ENCODE data around the gene LRCH1.

Gene LRCH1

DNA sequence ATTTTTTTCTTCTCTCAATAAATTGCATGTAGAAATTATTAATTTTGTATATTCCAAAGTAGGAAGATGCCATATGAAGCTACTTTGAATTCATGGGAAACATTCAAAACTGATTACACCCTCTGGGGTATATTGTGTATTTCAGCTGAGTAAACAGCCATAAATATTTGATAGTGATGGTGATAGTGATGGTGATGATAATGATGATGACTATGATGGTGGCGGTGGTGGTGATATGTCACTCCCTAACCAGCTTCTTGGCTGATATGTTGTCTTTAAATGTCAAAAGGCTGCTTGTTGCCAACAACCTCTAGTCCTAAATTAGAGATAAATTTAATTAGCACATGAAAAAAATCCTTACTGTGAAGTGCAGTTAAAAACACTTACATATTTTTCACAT lies 102.0 kb downstream of the LRCH1 start:
- Histone ChIP-seq H3K4me3 (ENCODE audit: low read length) (no peak overlapping the region), H3K4me1 (ENCODE audit: insufficient read depth, low read length) (peaks cover 11% of the 10 kb centered on the region), H3K36me3 (ENCODE audit: insufficient read depth, low read length) (no peaks in the 10 kb centered on the region), H2AFZ (ENCODE audit: low read depth, low read length) (no peak overlapping the region), H3K27me3 (ENCODE audit: insufficient read depth, low read length) (no peaks in the 10 kb centered on the region), H3K9me3 (ENCODE audit: low read length) (no peaks in the 10 kb centered on the region)

DNA sequence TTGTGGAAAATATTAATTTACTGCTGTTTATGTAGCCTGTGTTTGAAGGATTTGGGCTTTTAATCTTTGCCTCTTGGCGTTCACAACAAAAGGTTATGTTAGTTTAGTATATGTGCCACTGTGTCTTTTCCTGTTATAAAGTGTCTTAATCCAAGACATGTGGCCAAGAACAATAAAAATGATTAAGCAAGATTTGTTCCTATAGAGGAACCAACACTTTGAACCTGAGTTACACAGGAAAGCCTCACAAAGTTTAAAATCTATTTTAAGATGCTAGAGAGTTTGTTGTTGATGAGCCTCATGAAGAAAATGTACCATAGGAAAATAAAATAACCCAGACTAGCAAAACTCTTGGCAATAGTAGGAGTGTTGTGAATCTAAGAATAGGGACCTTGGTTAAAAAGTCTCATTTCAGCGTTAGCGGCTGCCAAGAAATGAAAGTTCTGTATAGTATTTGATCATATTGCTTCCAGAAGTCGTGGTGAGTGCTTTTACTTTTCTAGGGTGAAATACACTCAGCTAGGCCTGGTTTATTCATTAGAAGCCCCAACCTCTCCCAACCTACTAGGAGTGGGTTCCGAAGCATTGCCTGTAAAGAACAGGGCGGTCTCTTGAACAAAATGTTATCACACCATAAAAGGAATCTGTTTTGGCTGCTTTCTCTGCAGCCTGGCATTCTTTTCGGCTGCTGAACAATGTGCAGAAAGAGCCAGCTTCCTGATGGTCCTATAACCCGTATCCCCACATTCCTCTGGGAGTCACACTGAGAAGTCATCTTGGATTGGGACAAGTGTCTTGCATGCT lies 102.6 kb downstream of the LRCH1 start:
- Histone ChIP-seq H3K4me3 (ENCODE audit: low read length) (no peak overlapping the region), H3K4me1 (ENCODE audit: insufficient read depth, low read length) (peaks cover 11% of the 10 kb centered on the region), H3K27me3 (ENCODE audit: insufficient read depth, low read length) (no peaks in the 10 kb centered on the region)

GRCh38 chr13:46656786-46657185 lies 103.8 kb downstream of the LRCH1 start:
- Histone ChIP-seq H3K27me3 (ENCODE audit: insufficient read depth, low read length) (no peaks in the 10 kb centered on the region), H3K36me3 (ENCODE audit: insufficient read depth, low read length) (no peaks in the 10 kb centered on the region), H3K9me3 (ENCODE audit: low read length) (no peaks in the 10 kb centered on the region), H3K4me1 (ENCODE audit: insufficient read depth, low read length) (peaks cover 11% of the 10 kb centered on the region), H2AFZ (ENCODE audit: low read depth, low read length) (no peak overlapping the region), H3K4me3 (ENCODE audit: low read length) (no peak overlapping the region)

More for the DNA sequence above, 102.6 kb downstream of the LRCH1 start:
- H3K9me3 ChIP-seq (ENCODE audit: low read length) = no peaks in the 10 kb centered on the region
- no peaks in the 10 kb centered on the region for H3K36me3 ChIP-seq (ENCODE audit: insufficient read depth, low read length)
- no peak overlapping the region for H2AFZ ChIP-seq (ENCODE audit: low read depth, low read length)

GRCh38 chr13:46659413-46660065 lies 106.6 kb downstream of the LRCH1 start:
- Histone ChIP-seq H3K9me3 (ENCODE audit: low read length) (no peaks in the 10 kb centered on the region), H2AFZ (ENCODE audit: low read depth, low read length) (no peak overlapping the region), H3K27me3 (ENCODE audit: insufficient read depth, low read length) (no peaks in the 10 kb centered on the region), H3K36me3 (ENCODE audit: insufficient read depth, low read length) (no peaks in the 10 kb centered on the region), H3K4me3 (ENCODE audit: low read length) (no peak overlapping the region), H3K4me1 (ENCODE audit: insufficient read depth, low read length) (peaks cover 14% of the 10 kb centered on the region)

- no peak overlapping the region for H3K4me3 ChIP-seq (ENCODE audit: low read length)
- no peaks in the 10 kb centered on the region for H3K9me3 ChIP-seq (ENCODE audit: low read length)
- no peak overlapping the region for H2AFZ ChIP-seq (ENCODE audit: low read depth, low read length)
- H3K4me1 ChIP-seq (ENCODE audit: insufficient read depth, low read length) = peaks cover 12% of the 10 kb centered on the region
- no peaks in the 10 kb centered on the region for H3K36me3 ChIP-seq (ENCODE audit: insufficient read depth, low read length)
- no peaks in the 10 kb centered on the region for H3K27me3 ChIP-seq (ENCODE audit: insufficient read depth, low read length)
These were observed 107.4 kb downstream of the LRCH1 start for GRCh38 chr13:46660416-46660815.

DNA sequence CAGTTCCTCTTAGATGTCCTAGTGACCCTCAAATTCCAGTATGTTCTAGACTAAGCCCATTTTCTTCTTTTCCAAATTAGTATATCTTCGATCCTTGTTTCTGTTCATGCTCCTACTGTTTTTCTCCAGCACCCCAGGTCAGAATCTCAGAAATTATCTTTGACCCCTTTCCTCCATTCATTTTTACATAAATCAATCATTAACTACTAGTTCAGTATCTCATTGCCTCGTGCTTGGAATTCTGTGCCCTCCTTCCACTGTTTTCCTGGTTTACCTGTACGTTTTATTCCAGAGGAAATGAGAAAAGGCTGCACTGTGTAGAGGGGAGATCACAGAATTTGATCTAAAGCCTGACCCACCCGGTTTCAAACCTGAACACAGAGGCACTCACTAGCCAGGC lies 107.9 kb downstream of the LRCH1 start:
- no peak overlapping the region for H2AFZ ChIP-seq (ENCODE audit: low read depth, low read length)
- no peaks in the 10 kb centered on the region for H3K27me3 ChIP-seq (ENCODE audit: insufficient read depth, low read length)
- H3K36me3 ChIP-seq (ENCODE audit: insufficient read depth, low read length) = no peaks in the 10 kb centered on the region
- no peak overlapping the region for H3K4me3 ChIP-seq (ENCODE audit: low read length)
- H3K4me1 ChIP-seq (ENCODE audit: insufficient read depth, low read length) = peaks cover 8% of the 10 kb centered on the region
- no peaks in the 10 kb centered on the region for H3K9me3 ChIP-seq (ENCODE audit: low read length)

DNA sequence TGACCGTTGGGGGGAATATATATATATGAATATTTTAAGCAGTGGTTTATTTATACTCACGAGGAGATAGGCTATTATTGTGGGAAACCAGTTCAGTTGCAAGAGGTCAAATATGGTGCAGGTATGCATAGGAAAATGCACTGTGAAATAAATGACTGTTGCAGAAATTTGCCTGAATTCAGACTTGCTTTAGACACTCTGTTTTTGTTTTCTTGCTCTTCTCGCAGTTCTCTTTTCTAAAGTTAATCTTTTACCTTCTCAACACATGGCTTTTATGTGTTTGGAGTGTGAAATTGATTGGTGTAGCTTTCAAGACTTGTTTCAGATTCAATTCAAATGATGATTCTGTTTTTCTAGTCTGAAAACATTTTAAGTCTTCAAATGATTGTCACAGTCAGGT lies 109.7 kb downstream of the LRCH1 start:
- H3K9me3 ChIP-seq (ENCODE audit: low read length) = no peaks in the 10 kb centered on the region
- no peaks in the 10 kb centered on the region for H3K36me3 ChIP-seq (ENCODE audit: insufficient read depth, low read length)
- H2AFZ ChIP-seq (ENCODE audit: low read depth, low read length) = no peak overlapping the region
- no peak overlapping the region for H3K4me3 ChIP-seq (ENCODE audit: low read length)
- H3K27me3 ChIP-seq (ENCODE audit: insufficient read depth, low read length) = no peaks in the 10 kb centered on the region
- peaks cover 3% of the 10 kb centered on the region for H3K4me1 ChIP-seq (ENCODE audit: insufficient read depth, low read length)

- H3K4me3 ChIP-seq (ENCODE audit: low read length) = no peak overlapping the region
These were observed 110.5 kb downstream of the LRCH1 start for GRCh38 chr13:46663206-46664037.

GRCh38 chr13:46664195-46664594 lies 111.2 kb downstream of the LRCH1 start:
- Histone ChIP-seq H3K36me3 (ENCODE audit: insufficient read depth, low read length) (no peaks in the 10 kb centered on the region), H2AFZ (ENCODE audit: low read depth, low read length) (no peak overlapping the region), H3K4me3 (ENCODE audit: low read length) (no peak overlapping the region), H3K4me1 (ENCODE audit: insufficient read depth, low read length) (peaks cover 3% of the 10 kb centered on the region), H3K27me3 (ENCODE audit: insufficient read depth, low read length) (no peaks in the 10 kb centered on the region), H3K9me3 (ENCODE audit: low read length) (no peaks in the 10 kb centered on the region)

More at GRCh38 chr13:46663206-46664037, 110.5 kb downstream of the LRCH1 start:
- peaks cover 3% of the 10 kb centered on the region for H3K4me1 ChIP-seq (ENCODE audit: insufficient read depth, low read length)
- no peaks in the 10 kb centered on the region for H3K27me3 ChIP-seq (ENCODE audit: insufficient read depth, low read length)
- H3K9me3 ChIP-seq (ENCODE audit: low read length) = no peaks in the 10 kb centered on the region
- no peaks in the 10 kb centered on the region for H3K36me3 ChIP-seq (ENCODE audit: insufficient read depth, low read length)
- H2AFZ ChIP-seq (ENCODE audit: low read depth, low read length) = no peak overlapping the region

- H3K27me3 ChIP-seq (ENCODE audit: insufficient read depth, low read length) = no peaks in the 10 kb centered on the region
- H3K36me3 ChIP-seq (ENCODE audit: insufficient read depth, low read length) = peaks cover 3% of the 10 kb centered on the region
- H3K4me3 ChIP-seq (ENCODE audit: low read length) = no peak overlapping the region
- H3K4me1 ChIP-seq (ENCODE audit: insufficient read depth, low read length) = peaks cover 3% of the 10 kb centered on the region
- no peak overlapping the region for H2AFZ ChIP-seq (ENCODE audit: low read depth, low read length)
- no peaks in the 10 kb centered on the region for H3K9me3 ChIP-seq (ENCODE audit: low read length)
These were observed 112.3 kb downstream of the LRCH1 start for GRCh38 chr13:46665248-46665632.

DNA sequence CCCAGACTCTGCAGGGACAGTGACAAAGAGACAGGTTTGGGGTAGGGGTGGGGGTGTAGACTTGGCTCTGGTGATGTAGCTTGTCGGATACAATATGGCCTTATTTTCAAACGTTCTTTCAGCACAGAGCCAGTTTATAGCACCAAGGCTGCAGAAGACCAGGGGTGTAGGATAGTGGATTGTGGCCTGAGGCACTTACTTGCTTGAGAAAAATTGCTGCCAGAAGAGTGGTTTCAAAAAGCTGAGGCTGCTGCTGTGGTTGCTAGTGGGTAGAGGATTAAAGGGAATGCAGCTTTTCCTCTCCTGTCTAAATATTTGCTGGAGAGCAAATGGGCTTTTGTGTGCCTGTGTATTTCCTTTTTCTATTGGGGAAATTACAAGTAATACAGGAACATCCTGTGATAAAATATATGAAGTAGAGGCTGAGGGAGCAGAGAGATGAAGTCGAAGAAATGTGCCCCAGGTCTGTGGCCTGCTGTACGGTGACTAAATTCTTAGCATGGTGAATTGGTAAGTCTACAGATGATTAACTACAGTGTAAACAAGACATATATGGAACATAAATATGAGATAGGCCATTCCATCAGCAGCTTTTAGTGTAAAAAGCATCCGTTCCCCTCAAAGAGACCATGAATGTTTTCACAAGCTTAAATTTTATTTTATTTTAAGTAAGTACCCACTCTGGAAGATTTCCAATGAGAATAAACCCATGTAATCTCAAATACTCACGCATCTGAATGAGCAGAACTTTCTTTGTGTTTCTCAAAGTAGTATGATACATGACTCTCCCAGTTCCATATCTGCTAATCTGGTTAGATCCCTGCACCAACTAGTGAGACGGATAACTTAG lies 112.9 kb downstream of the LRCH1 start:
- H2AFZ ChIP-seq (ENCODE audit: low read depth, low read length) = no peak overlapping the region
- no peak overlapping the region for H3K4me3 ChIP-seq (ENCODE audit: low read length)
- no peaks in the 10 kb centered on the region for H3K27me3 ChIP-seq (ENCODE audit: insufficient read depth, low read length)
- peaks cover 3% of the 10 kb centered on the region for H3K36me3 ChIP-seq (ENCODE audit: insufficient read depth, low read length)
- peaks cover 3% of the 10 kb centered on the region for H3K4me1 ChIP-seq (ENCODE audit: insufficient read depth, low read length)
- no peaks in the 10 kb centered on the region for H3K9me3 ChIP-seq (ENCODE audit: low read length)

DNA sequence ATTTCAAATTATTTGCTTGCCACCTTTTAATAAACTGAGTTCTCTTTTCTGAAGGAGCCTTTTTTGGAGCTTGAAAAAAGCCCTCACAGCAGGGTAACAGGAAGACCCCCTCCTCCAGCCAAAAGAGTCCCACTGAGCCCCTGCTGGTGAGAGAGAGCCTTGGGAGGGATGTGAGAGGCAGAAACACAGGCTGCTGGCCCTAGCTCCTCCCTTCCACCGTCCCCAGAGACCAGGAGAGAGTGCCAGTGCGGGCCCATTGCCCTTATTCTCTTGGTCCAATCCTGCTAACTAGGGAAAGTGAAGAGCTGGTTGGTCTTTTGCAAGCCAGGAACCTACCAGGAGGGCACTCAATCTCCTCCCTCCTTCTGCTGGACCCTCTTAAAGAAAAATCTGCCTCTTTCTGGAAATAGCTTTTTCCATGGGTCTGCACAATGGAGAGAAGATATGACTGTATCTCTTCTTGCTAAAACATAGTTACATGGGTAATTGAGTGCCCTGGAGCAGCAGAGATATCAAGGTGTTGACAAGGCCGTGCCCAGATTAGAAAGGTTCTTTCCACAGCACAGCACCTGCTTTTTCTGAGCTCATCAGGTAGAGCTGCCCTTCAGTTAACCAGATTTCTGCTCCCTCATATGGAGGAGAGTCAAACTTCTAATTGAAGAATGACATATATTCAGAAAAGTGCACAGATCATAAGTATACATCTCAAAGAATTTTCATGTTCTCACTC lies 113.9 kb downstream of the LRCH1 start:
- peaks cover 3% of the 10 kb centered on the region for H3K4me1 ChIP-seq (ENCODE audit: insufficient read depth, low read length)
- H3K9me3 ChIP-seq (ENCODE audit: low read length) = no peaks in the 10 kb centered on the region
- H3K36me3 ChIP-seq (ENCODE audit: insufficient read depth, low read length) = peaks cover 6% of the 10 kb centered on the region
- H2AFZ ChIP-seq (ENCODE audit: low read depth, low read length) = no peak overlapping the region
- no peak overlapping the region for H3K4me3 ChIP-seq (ENCODE audit: low read length)
- no peaks in the 10 kb centered on the region for H3K27me3 ChIP-seq (ENCODE audit: insufficient read depth, low read length)

Data from neuron (in vitro differentiated cells).